GM19455 (cell line): Measurements from ENCODE around the gene GDF10.

ENCODE experiments used
- ATAC-seq: cut with Tn5 transposase; IDR thresholded peaks from one replicate; pipeline ENCODE4 v1.9.1; 2021; ENCODE audit not compliant: unreplicated experiment

GDF10 gene

GRCh38 chr10:47269294-47269693 lies 30.7 kb upstream of the GDF10 start:
- ATAC-seq: no peak

DNA sequence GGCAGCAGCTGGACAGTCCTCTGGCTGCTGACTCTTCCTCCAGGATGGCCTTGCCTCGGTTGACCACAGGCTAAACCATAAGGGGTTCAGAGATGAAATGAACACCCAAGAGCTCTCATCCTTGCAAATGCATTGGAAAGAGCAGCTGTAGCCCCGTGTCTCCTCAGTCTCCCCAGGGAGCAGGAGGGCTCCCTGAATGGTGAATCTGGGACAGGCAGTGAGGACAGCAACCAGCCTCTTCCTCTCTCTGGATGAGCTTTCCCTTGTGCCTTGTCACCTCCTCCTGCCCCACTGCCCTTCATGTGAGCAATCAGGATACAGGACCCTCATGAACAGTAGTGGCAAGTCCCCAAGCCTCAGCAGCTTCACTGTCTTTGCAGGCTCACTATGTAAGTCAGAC lies 23.9 kb upstream of the GDF10 start:
- ATAC-seq: no peak

- no peak for ATAC-seq
Measured at GRCh38 chr10:47276576-47277351, 23.2 kb upstream of the GDF10 start.

GRCh38 chr10:47277352-47278151 lies 22.4 kb upstream of the GDF10 start:
- ATAC-seq: no peak

DNA sequence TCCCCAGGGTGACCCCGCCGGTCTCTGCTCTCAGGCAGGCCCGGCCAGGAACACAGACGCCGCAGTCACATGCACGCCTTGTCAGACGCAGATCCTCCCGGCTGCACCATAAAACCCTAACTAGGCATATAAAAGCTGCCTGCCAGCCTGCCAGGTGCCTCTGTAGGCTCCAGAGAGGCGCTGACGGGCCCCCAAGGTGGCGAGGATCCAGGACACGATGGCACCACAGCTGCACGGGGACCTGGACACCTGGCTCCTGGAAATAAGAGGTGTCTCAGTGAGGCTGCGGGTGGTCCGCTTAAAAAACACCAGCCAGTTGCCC lies 21.9 kb upstream of the GDF10 start:
- no peak for ATAC-seq

DNA sequence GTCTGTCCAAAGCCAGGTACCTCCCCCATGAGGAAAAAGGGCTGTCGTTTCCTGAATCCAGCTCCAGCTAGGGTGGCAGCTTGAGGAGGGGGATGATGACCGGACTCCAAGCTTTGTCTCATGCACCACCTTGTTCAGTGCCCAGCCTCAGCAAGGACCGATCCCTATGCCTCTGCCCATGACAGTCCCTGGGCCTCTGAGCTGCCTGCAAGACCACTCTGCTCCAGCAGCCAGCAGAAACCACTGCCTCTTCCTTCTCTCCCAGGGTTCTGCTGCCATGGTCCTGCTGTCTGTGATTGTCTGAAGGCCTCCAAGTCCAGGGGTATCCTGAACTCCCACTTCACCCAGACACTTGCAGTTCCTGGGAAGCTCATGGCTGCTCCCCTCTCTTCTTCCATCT lies 21.3 kb upstream of the GDF10 start:
- ATAC-seq: no peak

- ATAC-seq: no peak
Measured at GRCh38 chr10:47279276-47279675, 20.7 kb upstream of the GDF10 start.

- ATAC-seq: no peak
Measured at GRCh38 chr10:47282005-47282656, 17.9 kb upstream of the GDF10 start.

DNA sequence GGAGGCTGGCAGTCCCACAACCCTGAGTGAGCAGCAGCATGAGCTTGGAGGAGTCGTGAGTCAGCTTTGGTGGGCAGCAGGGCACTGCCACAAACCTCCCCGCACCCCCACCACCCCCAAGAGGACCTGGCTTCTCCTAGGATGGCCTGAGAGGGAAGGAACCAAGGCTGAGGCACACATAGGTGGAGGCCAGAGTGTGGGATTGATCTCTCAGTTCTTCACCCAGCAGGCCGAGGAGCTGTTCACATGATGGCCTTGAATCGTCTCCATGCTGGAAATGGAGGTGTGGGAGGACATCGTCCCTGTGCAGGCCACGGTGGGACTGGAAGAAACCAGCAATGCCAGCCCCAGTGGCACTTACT lies 17.4 kb upstream of the GDF10 start:
- ATAC-seq: no peak

DNA sequence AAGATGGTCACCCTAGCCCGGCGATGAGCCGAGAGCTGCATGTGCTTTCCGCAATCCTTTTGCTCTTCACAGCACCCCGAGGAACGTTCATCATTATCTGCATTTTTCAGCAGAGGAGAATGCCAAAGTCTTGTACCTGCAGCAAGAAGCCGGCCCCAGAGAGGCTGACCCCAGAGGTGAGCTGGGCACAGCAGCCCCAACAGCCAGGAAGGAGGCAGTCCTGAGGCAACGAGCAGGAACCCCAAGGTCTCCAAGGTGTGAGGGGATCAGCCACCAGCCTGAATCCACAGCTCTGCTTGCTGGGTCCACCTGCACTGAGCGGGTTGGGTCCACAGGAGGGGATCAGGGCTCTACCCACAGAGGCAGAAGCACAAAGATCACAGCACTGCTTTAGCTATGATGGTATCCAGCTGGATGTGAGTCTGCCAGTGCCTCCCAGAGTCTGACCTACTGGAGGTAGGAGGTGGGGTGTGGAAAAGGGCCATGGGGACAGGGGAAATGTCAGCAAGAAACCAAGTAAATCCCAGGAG lies 16.8 kb upstream of the GDF10 start:
- ATAC-seq: no peak

DNA sequence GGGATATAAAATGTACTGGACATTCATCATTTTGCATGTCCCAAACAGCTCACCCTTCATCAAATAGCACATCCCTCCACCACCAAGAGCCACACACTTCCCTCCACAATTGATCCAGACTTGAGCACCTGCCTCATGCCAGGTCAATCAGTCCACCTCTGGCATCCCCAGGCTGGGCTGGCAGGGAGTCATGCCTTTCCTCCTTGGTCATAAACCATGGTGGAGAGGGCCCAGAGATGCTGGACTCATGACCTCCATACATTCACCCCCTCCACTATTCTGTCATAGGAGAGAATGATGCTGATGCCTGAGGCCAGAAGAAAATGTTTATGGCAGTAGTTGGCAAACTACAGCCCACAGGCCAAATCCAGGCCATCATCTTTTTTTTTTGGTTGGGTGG lies 16.1 kb upstream of the GDF10 start:
- no peak for ATAC-seq

- ATAC-seq: no peak
Measured at GRCh38 chr10:47285381-47286115, 14.4 kb upstream of the GDF10 start.

- no peak for ATAC-seq
Measured at GRCh38 chr10:47286116-47286505, 13.9 kb upstream of the GDF10 start.

DNA sequence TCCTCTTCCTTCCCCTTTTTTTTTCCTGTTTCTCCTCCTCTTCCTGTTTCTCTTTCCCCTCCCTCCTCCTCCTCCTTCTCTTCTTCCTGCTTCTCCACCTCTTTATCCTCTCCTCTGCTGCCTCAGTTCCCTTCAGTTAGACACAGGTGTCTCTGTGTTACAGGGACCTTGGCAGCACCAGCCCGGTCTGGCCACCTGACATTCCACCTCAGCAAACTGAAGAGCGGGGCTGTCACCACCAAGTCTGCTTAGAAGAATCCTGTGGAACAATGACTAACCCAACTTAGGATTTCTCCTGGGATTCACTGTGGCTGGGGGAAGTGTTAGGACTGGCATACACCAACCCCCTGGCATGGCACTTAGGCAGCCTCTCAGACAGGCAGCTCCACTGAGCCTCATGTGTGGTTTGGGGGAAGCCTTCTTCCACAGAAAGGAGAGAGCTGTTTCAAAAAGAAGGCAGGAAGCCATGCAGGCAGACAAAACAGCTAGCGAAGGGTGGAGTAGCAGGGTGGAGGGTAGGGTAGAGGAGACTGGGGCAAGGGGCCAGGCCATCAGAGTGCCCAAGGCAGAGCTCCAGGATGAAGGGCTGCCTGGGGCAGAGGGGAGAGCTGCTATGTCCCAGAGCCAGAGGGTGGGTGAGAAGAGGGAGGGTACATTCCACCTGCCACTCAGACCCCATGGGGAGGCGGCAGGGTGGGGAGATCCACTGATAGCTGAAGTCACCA lies 13.2 kb upstream of the GDF10 start:
- ATAC-seq: no peak

DNA sequence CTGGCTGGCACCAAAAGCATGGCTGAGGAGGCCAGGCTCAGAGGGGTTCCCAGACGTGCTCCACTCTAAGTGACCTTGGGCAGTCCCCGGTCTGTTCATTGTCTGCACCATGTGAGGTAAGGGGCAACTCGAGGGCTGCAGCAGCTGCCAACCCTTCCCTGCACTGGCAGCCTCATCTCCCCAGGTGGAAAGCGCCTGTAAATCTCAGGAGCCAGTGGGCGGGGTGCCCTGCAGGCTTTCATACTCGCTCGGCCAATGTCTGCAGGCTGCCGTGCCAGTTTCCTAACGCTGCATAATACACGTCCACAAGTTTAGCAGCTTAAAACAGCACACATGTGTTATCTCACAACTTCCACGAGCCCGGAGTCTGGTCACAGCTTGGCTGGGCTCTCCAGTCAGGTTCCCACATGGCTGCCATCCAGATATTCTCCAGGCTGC lies 12.6 kb upstream of the GDF10 start:
- ATAC-seq: no peak

- ATAC-seq: no peak
Measured at GRCh38 chr10:47287805-47288204, 12.2 kb upstream of the GDF10 start.

- no peak for ATAC-seq
Measured at GRCh38 chr10:47288236-47288635, 11.8 kb upstream of the GDF10 start.

DNA sequence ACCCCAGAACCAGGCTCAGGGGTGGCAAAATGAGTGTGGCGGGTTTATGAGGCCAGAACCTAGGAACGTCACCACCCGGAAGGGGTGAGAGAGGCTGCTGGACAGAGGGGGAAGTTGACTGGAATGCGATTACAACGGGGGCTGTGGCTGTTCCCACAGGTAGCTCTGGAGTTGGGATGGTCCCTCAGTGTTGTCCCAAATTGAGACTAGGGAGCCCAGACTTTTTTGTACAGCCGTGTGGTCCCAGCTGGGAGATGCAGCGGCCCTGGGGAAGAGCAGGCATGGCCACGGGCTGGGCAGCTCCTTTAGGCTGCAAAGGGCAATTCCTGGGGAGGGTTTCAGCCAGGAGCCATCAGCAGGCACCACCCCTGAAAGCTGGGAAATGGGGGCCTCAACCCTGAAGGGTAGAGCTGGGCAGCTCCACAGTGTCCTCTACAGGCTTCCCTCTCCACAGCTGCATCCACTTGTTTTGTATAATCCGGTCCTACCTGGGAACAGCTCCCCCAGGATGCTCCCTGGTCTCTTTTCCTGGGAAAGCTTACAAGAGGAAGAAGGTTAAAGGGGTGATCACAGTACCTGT lies 11.0 kb upstream of the GDF10 start:
- ATAC-seq: no peak

- no peak for ATAC-seq
Measured at GRCh38 chr10:47289921-47290320, 10.1 kb upstream of the GDF10 start.

DNA sequence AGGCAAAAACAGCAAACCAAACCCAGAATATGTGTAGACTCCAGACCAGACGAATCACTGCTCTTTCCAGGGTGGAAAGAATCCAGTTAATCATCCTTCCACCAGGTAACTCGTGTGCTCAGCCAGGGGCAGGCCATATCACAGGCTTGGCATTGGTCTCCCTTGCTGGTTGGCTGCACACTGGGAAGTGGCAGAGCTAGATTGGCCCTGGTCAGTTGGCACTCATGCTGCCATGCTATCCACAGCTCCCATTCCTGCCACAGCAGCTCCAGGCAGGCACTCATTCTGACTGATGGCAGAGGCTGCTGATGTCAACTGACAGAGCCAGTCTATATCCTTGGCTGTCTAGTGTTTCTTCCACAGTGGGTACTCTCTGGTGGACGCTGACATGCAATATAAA lies 9.7 kb upstream of the GDF10 start:
- no peak for ATAC-seq
